Mammary epithelial cell (primary cell): ENCODE measurements around the gene THSD7A.

Experiments used
- EZH2 ChIP-seq: IDR thresholded peaks from 2 replicates; pipeline ENCODE4 v1.6.1; 2012; ENCODE audit warnings: low read length, inconsistent platforms, borderline replicate concordance
- TF ChIP-seq, protein P1 (sequence below), 2 donors: IDR thresholded peaks in 1 of 2; conservative IDR thresholded peaks in 1 of 2; 2 replicates each; pipeline ENCODE4 v1.5.1; 2011 to 2012; ENCODE audit warnings: inconsistent platforms in 2 of 2, low read length in 2 of 2, mild to moderate bottlenecking in 2 of 2, control low read depth in 1 of 2, low read depth in 1 of 2; ENCODE audit not compliant: insufficient read depth in 1 of 2; ENCODE audit errors: extremely low read depth in 1 of 2

DNA sequence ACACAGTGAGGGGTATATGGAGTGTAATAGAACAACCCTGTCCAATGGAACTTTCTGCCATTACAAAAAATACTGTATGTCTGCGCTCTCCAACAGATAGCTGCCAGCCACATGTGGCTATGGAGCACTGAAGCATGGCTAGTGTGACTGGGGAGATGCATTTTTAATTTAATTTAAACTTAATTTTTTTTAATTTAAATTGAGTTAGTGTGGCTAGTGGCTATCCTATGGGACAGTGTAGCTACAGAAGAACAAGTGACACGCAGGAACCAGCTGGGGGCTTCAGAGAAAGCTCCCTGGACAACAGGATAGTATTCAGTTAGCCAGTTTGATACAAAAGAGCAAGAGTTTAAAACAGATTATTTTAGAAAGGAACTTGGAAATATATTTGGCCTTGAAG is 408.0 kb downstream of the THSD7A start:
- no peak for TF ChIP-seq EZH2
- TF ChIP-seq, protein P1, sequence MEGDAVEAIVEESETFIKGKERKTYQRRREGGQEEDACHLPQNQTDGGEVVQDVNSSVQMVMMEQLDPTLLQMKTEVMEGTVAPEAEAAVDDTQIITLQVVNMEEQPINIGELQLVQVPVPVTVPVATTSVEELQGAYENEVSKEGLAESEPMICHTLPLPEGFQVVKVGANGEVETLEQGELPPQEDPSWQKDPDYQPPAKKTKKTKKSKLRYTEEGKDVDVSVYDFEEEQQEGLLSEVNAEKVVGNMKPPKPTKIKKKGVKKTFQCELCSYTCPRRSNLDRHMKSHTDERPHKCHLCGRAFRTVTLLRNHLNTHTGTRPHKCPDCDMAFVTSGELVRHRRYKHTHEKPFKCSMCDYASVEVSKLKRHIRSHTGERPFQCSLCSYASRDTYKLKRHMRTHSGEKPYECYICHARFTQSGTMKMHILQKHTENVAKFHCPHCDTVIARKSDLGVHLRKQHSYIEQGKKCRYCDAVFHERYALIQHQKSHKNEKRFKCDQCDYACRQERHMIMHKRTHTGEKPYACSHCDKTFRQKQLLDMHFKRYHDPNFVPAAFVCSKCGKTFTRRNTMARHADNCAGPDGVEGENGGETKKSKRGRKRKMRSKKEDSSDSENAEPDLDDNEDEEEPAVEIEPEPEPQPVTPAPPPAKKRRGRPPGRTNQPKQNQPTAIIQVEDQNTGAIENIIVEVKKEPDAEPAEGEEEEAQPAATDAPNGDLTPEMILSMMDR (conservative IDR thresholded peaks at IDR 0.05 in 1 of 2, IDR thresholded peaks at IDR 0.05 in 1 of 2; ENCODE audit: extremely low read depth in 1 of 2, insufficient read depth in 1 of 2, low read depth in 1 of 2, low read length in 2 of 2) = no peak
